RWPE1 (cell line): ENCODE data around the gene MYO16.
"Not testable (repeated sequence)": the region's sequence is repeated elsewhere in the genome, so short reads cannot be mapped to it uniquely, and the experiment has no call there.

Experiments used
- CTCF ChIA-PET: fragments of 350-600 bp; sonication (Branson Sonifier 250); formaldehyde crosslinking; extraction: SDS; loops from one replicate; lab custom pipeline; 2021; lab: Yijun Ruan, JAX
- POLR2A ChIA-PET: fragments of 400-600 bp; formaldehyde crosslinking; extraction: SDS; loops from one replicate; lab custom pipeline; 2020; ENCODE audit warnings: antibody characterized with exemption; ENCODE audit not compliant: low non-redundant PET; lab: Yijun Ruan, JAX
- DNase-seq: peaks from one replicate; pipeline ENCODE4 v3.0.0; 2012; ENCODE audit warnings: low spot score
- H3K27ac ChIP-seq: fragments of 450-650 bp; 2 replicates; pipeline ENCODE4 v1.5.1; 2017
- CTCF ChIP-seq: fragments of 450-650 bp; conservative IDR thresholded peaks from 2 replicates; pipeline ENCODE4 v1.5.1; 2017; ENCODE audit warnings: low read depth, mild to moderate bottlenecking

MYO16 gene

GRCh38 chr13:108987517-108987916, 358.1 kb downstream of the MYO16 start:
- H3K27ac ChIP-seq = no peak overlapping the region
- ChIA-PET CTCF (interaction anchor here (0.6 kb wide), 1 partner anchor 85 kb away, joined by 6 read pairs; no protein-coding TSS in a partner anchor), POLR2A (no interaction called here)
- no peak for TF ChIP-seq CTCF
- DNase-seq = no peak

- CTCF ChIA-PET = interaction anchor here (0.6 kb wide), 1 partner anchor 85 kb away, joined by 6 read pairs; no protein-coding TSS in a partner anchor
- TF ChIP-seq CTCF = no peak
- DNase-seq = no peak
- no peak overlapping the region for H3K27ac ChIP-seq
- POLR2A ChIA-PET = no interaction called here
Measured at GRCh38 chr13:108987944-108988343, 358.5 kb downstream of the MYO16 start.

- DNase-seq, POLR2A ChIA-PET, CTCF ChIA-PET, H3K27ac ChIP-seq: not testable (repeated sequence)
Measured at GRCh38 chr13:108991416-108991815, 362.0 kb downstream of the MYO16 start.

- POLR2A ChIA-PET = no interaction called here
Measured at GRCh38 chr13:108993346-108993745, 363.9 kb downstream of the MYO16 start.

GRCh38 chr13:108996430-108996829, 367.0 kb downstream of the MYO16 start:
- TF ChIP-seq CTCF = no peak
- CTCF ChIA-PET = no interaction called here
- H3K27ac ChIP-seq = no peak overlapping the region
- no peak for DNase-seq
- POLR2A ChIA-PET = no interaction called here

More at GRCh38 chr13:108993346-108993745, 363.9 kb downstream of the MYO16 start:
- CTCF ChIA-PET = interaction anchor here (0.6 to 1.0 kb wide), 2 partner anchors 33 to 98 kb away, joined by 3 to 5 read pairs; no protein-coding TSS in a partner anchor
- peak; percentile 8 for DNase-seq
- no peak for TF ChIP-seq CTCF
- no peak overlapping the region for H3K27ac ChIP-seq

- DNase-seq = no peak
- TF ChIP-seq CTCF = no peak
- ChIA-PET CTCF (interaction anchor here (0.7 kb wide), 1 partner anchor 542 kb away, joined by 4 read pairs; no protein-coding TSS in a partner anchor), POLR2A (no interaction called here)
- H3K27ac ChIP-seq = no peak overlapping the region
Measured at GRCh38 chr13:109000207-109000606, 370.8 kb downstream of the MYO16 start.

GRCh38 chr13:109002934-109003333, 373.5 kb downstream of the MYO16 start:
- DNase-seq = no peak
- ChIA-PET POLR2A (no interaction called here), CTCF (no interaction called here)
- H3K27ac ChIP-seq = no peak overlapping the region
- TF ChIP-seq CTCF = no peak
